MM.1S (cell line): ENCODE data around the gene ROCK2.

Source experiments
- DNase-seq: peaks from one replicate; pipeline ENCODE4 v3.0.0-alpha.2; 2015
- H2AFZ ChIP-seq: fragments of 300-600 bp; sonication (generic); 2 replicates; pipeline ENCODE4 v1.6.0; 2016; ENCODE audit warnings: antibody characterized with exemption, low read length
- H3F3A ChIP-seq: fragments of 300-600 bp; sonication (generic); 2 replicates; pipeline ENCODE4 v1.6.1; 2016; ENCODE audit warnings: mild to moderate bottlenecking, antibody characterized with exemption, low read length, moderate library complexity, mixed read lengths; ENCODE audit not compliant: insufficient read depth
- H3K27ac ChIP-seq: fragments of 300-600 bp; sonication (generic); 2 replicates; pipeline ENCODE4 v1.5.1; 2016; ENCODE audit warnings: mild to moderate bottlenecking, low read length
- H3K27me3 ChIP-seq: fragments of 300-600 bp; sonication (generic); replicated peaks from 2 replicates; pipeline ENCODE4 v1.6.0; 2016; ENCODE audit warnings: low read length; ENCODE audit not compliant: insufficient read depth
- H3K36me3 ChIP-seq: fragments of 300-600 bp; sonication (generic); replicated peaks from 2 replicates; pipeline ENCODE4 v1.6.1; 2016; ENCODE audit warnings: mild to moderate bottlenecking, low read length, mixed read lengths; ENCODE audit not compliant: insufficient read depth
- H3K4me1 ChIP-seq: fragments of 300-600 bp; sonication (generic); 2 replicates; pipeline ENCODE4 v1.6.1; 2016; ENCODE audit warnings: low read length, mixed read lengths
- H3K4me2 ChIP-seq: fragments of 300-600 bp; sonication (generic); 2 replicates; pipeline ENCODE4 v1.6.0; 2016; ENCODE audit warnings: low read depth, low read length
- H3K4me3 ChIP-seq: fragments of 300-600 bp; sonication (generic); 2 replicates; pipeline ENCODE4 v1.5.1; 2016; ENCODE audit warnings: low read length, mixed read lengths
- H3K79me2 ChIP-seq: fragments of 300-600 bp; sonication (generic); 2 replicates; pipeline ENCODE4 v1.6.1; 2016; ENCODE audit warnings: mixed run types, low read length, mixed read lengths
- H3K9ac ChIP-seq: fragments of 300-600 bp; sonication (generic); 2 replicates; pipeline ENCODE4 v1.6.1; 2016; ENCODE audit warnings: low read length, mixed read lengths
- H3K9me2 ChIP-seq: fragments of 300-600 bp; sonication (generic); replicated peaks from 2 replicates; pipeline ENCODE4 v1.6.1; 2016; ENCODE audit warnings: mild to moderate bottlenecking, low read length, mixed read lengths; ENCODE audit not compliant: insufficient read depth
- H3K9me3 ChIP-seq: fragments of 300-600 bp; sonication (generic); replicated peaks from 2 replicates; pipeline ENCODE4 v1.6.1; 2016; ENCODE audit warnings: mild to moderate bottlenecking, low read length, mixed read lengths; ENCODE audit not compliant: insufficient read depth
- H4K20me1 ChIP-seq: fragments of 300-600 bp; sonication (generic); 2 replicates; pipeline ENCODE4 v1.6.1; 2016; ENCODE audit warnings: mild to moderate bottlenecking, low read length, moderate library complexity, mixed read lengths; ENCODE audit not compliant: insufficient read depth
- EZH2 ChIP-seq: fragments of 300-600 bp; sonication (generic); optimal IDR thresholded peaks from 2 replicates; pipeline ENCODE3; 2017; ENCODE audit warnings: low read depth, mild to moderate bottlenecking, antibody characterized with exemption, low read length, mixed read lengths
- EZH2phosphoT487 ChIP-seq: fragments of 300-600 bp; sonication (generic); IDR thresholded peaks from 2 replicates; pipeline ENCODE4 v1.6.1; 2018; ENCODE audit warnings: antibody characterized with exemption, low read length
- TF ChIP-seq, protein P1 (sequence below): fragments of 300-600 bp; sonication (generic); IDR thresholded peaks from 2 replicates; pipeline ENCODE4 v1.5.1; 2016; ENCODE audit warnings: antibody characterized with exemption, low read length, mixed read lengths

Gene ROCK2

DNA sequence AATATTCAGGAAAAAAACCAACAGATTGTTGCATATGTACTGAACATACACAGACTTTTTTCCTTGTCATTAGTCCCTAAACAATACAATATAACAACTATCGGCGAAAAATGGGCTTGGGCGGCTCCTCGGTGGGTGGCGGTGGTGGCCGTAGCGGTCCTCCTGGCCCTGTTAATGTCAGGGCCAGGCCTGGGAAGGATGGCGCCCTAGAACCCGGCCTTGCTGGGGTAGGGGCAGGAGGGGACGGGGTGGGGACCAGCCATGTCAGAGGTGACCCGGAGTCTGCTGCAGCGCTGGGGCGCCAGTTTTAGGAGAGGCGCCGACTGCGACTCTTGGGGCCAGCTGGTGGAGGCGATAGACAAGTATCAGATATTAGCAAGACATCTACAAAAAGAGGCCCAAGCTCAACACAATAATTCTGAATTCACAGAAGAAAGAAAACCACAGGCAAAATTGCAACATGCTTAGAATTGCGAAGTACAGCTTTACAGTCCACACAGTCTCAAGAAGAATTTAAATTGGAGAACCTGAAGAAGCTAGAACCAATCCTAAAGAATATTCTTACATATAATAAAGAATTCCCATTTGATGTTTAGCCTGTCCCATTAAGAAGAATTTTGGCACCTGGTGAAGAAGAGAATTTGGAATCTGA is 36.5 kb downstream of the ROCK2 start:
- no peaks in the 10 kb centered on the region for H3K36me3 ChIP-seq
- H3K27me3 ChIP-seq = no peaks in the 10 kb centered on the region
- H3F3A ChIP-seq = no peaks in the 10 kb centered on the region
- H3K27ac ChIP-seq = no peak overlapping the region
- H3K9me2 ChIP-seq = no peaks in the 10 kb centered on the region
- H2AFZ ChIP-seq = no peak overlapping the region
- H3K4me3 ChIP-seq = no peak overlapping the region
- no peaks in the 10 kb centered on the region for H3K9me3 ChIP-seq
- TF ChIP-seq EZH2 (no peak), EZH2phosphoT487 (no peak)
- TF ChIP-seq, protein P1, sequence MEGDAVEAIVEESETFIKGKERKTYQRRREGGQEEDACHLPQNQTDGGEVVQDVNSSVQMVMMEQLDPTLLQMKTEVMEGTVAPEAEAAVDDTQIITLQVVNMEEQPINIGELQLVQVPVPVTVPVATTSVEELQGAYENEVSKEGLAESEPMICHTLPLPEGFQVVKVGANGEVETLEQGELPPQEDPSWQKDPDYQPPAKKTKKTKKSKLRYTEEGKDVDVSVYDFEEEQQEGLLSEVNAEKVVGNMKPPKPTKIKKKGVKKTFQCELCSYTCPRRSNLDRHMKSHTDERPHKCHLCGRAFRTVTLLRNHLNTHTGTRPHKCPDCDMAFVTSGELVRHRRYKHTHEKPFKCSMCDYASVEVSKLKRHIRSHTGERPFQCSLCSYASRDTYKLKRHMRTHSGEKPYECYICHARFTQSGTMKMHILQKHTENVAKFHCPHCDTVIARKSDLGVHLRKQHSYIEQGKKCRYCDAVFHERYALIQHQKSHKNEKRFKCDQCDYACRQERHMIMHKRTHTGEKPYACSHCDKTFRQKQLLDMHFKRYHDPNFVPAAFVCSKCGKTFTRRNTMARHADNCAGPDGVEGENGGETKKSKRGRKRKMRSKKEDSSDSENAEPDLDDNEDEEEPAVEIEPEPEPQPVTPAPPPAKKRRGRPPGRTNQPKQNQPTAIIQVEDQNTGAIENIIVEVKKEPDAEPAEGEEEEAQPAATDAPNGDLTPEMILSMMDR = no peak
- no peak overlapping the region for H3K4me2 ChIP-seq
- H3K4me1 ChIP-seq = no peaks in the 10 kb centered on the region
- DNase-seq = no peak
- peaks cover 72% of the 10 kb centered on the region for H3K79me2 ChIP-seq
- H4K20me1 ChIP-seq = no peaks in the 10 kb centered on the region
- H3K9ac ChIP-seq = no peak overlapping the region

DNA sequence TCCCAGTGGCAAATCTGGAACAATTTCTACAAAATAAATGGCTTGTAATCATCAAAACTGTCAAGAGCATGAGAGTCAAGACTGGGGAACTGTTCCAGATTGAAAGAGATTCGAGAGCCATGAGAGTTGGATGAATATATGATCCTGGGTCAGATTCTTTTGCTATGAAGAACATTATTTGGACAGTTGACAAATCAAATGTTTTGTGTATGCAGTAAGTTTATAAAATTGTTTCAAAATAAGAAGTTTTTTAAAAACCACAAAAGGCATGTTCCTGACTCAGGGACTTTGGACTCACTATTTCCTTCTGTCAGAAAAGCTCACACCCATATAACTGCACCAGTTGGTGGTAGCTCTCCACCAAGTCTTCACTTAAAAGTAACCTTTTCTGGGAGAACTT is 38.5 kb downstream of the ROCK2 start:
- no peaks in the 10 kb centered on the region for H3K4me1 ChIP-seq
- H4K20me1 ChIP-seq = no peaks in the 10 kb centered on the region
- no peak overlapping the region for H3K4me2 ChIP-seq
- no peak overlapping the region for H3K9ac ChIP-seq
- H3K9me3 ChIP-seq = no peaks in the 10 kb centered on the region
- no peaks in the 10 kb centered on the region for H3K36me3 ChIP-seq
- no peaks in the 10 kb centered on the region for H3K27me3 ChIP-seq
- no peak overlapping the region for H3K27ac ChIP-seq
- no peaks in the 10 kb centered on the region for H3F3A ChIP-seq
- H3K4me3 ChIP-seq = no peak overlapping the region
- H3K9me2 ChIP-seq = no peaks in the 10 kb centered on the region
- TF ChIP-seq, protein P1 = no peak
- no peak for TF ChIP-seq EZH2phosphoT487
- TF ChIP-seq EZH2 = no peak
- DNase-seq = no peak
- H3K79me2 ChIP-seq = peaks cover 69% of the 10 kb centered on the region
- no peak overlapping the region for H2AFZ ChIP-seq

DNA sequence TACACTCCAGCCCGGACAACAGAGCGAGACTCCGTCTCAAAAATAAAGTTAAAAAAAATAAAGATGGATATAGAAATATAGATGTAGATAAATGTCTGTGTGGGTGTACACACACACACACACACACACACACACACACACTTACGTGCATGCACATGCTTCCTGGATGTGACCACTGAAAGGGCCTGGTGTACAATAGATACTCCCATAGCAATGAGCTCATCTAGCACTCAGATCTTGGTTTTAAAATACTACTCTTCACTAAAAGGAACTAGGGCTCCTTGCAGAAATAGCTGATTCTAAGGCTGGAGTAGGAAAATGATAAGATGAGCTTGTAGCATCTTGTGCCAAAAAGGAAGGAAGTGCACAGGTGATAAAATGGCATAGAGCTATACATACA is 39.1 kb downstream of the ROCK2 start:
- H3K4me3 ChIP-seq = no peak overlapping the region
- no peaks in the 10 kb centered on the region for H3K9me2 ChIP-seq
- TF ChIP-seq EZH2phosphoT487 (no peak), EZH2 (no peak)
- TF ChIP-seq, protein P1 = no peak
- DNase-seq = no peak
- H3F3A ChIP-seq = no peaks in the 10 kb centered on the region
- no peak overlapping the region for H3K4me2 ChIP-seq
- no peak overlapping the region for H2AFZ ChIP-seq
- no peaks in the 10 kb centered on the region for H3K27me3 ChIP-seq
- H4K20me1 ChIP-seq = no peaks in the 10 kb centered on the region
- peaks cover 69% of the 10 kb centered on the region for H3K79me2 ChIP-seq
- no peak overlapping the region for H3K9ac ChIP-seq
- H3K4me1 ChIP-seq = no peaks in the 10 kb centered on the region
- no peaks in the 10 kb centered on the region for H3K36me3 ChIP-seq
- no peaks in the 10 kb centered on the region for H3K9me3 ChIP-seq
- no peak overlapping the region for H3K27ac ChIP-seq
